T-helper 2 cell treated with Interferon-gamma antibody and Interleukin-4, amounts not matched to agents 100 ng/mL and 5 ng/mL, for 36 hours (primary cell): Measurements from ENCODE around the gene TP53TG3C. TPM values are rescaled to one million over a fixed set of nuclear protein-coding genes. Genes with fewer than 3 reads are reported as not detected.
"Not testable (repeated sequence)": the region's sequence is repeated elsewhere in the genome, so short reads cannot be mapped to it uniquely, and the experiment has no call there.

ENCODE experiments used
- intact Hi-C: fragments of 100-400 bp; cut with micrococcal nuclease; formaldehyde crosslinking; loops from one replicate; pipeline ENCODE4 v1.15.1; 2023
- total RNA-seq: library from RNA; stranded (reverse); gene quantifications from 2 replicates; pipeline ENCODE4 v1.2.3, GENCODE V29; 2022

Gene TP53TG3C
- not detected in 2 replicates for total RNA-seq

DNA sequence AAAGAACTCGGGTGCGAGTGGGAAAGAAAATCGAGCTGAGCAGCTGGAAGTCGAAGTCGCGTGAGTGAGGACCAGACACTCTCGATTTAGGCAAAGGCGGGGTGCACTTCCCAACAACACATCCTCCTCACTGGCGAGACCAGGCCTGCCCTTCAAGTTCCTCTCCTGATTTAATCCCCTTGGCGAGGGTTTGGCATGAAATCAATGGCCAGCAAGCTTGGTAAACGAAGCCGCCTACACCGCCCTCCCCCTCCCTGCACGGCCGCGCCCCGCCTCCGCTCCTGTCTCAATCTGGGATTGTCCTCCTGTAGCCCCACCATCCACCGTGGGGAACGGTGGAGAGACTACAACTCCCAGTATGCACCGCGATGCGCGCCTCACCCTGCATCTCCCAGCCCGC lies at the start of gene TP53TG3C:
Gene TP53TG3C (plus strand): TSS at position 301 of the 400 bp plus-strand sequence. CDS start 68 bp downstream, at position 369.
- intact Hi-C loops: not testable (repeated sequence)

Other genes with a start within 250 kb of the TP53TG3C start
- not detected in 2 replicates for gene TP53TG3E, start 110.1 kb downstream of the TP53TG3C start, total RNA-seq
- not detected in 2 replicates for gene TP53TG3B, start 166.6 kb downstream of the TP53TG3C start, total RNA-seq